ENCODE results near the gene FOXRED2.

FOXRED2 gene

DNA sequence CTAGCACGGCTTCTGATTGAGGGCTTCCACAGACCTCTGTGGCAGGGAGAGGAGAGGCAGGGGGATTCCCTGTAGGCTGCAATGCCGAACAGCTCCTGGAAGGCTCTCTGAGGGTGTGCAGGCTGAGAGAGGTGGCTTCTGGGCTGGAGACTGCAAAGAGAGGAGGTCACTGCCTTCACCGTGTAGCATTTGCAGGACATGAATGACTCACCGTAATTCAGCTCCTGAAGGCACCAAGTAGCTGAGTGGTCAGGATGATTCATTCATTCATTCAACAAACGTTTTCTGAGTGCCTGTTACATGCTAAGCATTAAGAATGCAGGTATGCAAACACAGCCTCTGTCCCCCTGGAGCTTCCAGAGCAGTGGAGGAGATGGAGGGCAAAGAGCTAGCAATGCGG is 40.1 kb upstream of the FOXRED2 start:
- POLR2A ChIA-PET: no interaction called here
- CTCF ChIA-PET: interaction anchor here (0.9 to 5.6 kb wide), 15 partner anchors 10 to 497 kb away, joined by 3 to 35 read pairs (median 5); partner anchors contain the start of genes IFT27 and NCF4
- no peak for TF ChIP-seq CTCF (IDR thresholded peaks at IDR 0.05; ENCODE audit: control extremely low read depth, extremely low read depth, low read depth, missing control alignments)
- DNase-seq (ENCODE audit: extremely low spot score): no peak

DNA sequence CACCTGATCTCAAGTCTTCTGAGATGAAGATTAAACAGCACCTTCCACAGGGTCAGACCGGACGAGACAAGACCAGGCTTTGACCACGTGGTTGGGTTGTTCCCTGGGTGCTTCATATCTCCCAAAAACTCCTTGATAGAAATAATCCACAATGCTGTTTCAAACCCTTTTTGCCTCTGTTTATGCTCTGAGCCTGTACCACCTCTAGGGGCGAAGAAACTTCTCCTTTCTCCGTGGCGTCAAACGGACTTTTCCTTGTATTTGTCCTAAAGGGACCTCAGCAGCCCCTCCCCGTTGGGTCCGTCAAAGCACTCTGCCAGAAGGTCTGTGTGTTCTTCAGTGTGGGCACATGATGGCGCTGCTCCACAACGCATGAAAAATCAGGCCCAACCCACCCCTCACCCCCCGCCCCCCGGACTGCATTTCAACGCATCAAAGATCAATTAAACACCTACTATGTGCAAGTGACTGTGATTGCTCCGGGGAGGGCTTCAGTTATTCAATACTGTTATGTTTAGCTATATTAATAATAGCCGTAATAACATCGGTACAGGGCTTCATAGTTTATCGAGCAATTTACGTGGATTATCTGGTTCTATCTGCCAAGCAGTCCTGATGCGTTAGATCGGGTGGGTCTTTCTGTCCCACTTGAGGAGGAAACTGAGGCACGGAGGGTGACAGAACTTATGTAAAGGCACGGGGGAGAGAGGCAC is 39.4 kb upstream of the FOXRED2 start:
- ChIA-PET CTCF (interaction anchor here (0.9 to 5.6 kb wide), 14 partner anchors 10 to 498 kb away, joined by 3 to 35 read pairs (median 6); partner anchors contain the start of genes IFT27 and NCF4), POLR2A (no interaction called here)
- peak; percentile 65 for DNase-seq (ENCODE audit: extremely low spot score)
- TF ChIP-seq CTCF (IDR thresholded peaks at IDR 0.05; ENCODE audit: control extremely low read depth, extremely low read depth, low read depth, missing control alignments): peak; percentile 58

DNA sequence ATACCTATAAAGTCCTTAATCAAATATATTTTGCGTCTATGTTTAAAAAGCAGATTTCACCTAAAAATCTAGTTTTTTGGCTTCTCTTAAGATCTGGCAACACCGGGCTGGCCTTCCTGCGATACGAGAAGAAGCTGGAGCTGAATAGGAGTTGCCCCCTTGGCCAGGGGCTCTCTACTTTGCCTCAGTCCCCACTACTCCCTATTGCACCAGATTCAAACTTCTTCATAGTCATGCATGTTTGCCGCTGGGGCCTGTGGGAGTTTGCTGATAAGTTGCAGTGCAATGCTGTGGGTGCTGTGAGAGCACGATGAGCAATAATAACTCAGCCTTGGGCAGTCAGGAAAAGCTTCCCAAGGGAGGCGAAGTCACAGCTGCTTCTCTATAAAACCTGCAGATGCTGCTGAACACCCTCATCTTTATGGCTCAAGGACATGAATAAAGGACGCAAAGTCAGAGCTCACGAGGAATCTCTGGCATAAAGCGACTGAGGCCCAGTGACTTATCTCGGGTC is 37.3 kb upstream of the FOXRED2 start:
- ChIA-PET CTCF (interaction anchor here (0.9 to 5.6 kb wide), 4 partner anchors 159 to 433 kb away, joined by 3 to 35 read pairs (median 6); partner anchors contain the start of gene CACNG2), POLR2A (no interaction called here)
- no peak for TF ChIP-seq CTCF (IDR thresholded peaks at IDR 0.05; ENCODE audit: control extremely low read depth, extremely low read depth, low read depth, missing control alignments)
- no peak for DNase-seq (ENCODE audit: extremely low spot score)

DNA sequence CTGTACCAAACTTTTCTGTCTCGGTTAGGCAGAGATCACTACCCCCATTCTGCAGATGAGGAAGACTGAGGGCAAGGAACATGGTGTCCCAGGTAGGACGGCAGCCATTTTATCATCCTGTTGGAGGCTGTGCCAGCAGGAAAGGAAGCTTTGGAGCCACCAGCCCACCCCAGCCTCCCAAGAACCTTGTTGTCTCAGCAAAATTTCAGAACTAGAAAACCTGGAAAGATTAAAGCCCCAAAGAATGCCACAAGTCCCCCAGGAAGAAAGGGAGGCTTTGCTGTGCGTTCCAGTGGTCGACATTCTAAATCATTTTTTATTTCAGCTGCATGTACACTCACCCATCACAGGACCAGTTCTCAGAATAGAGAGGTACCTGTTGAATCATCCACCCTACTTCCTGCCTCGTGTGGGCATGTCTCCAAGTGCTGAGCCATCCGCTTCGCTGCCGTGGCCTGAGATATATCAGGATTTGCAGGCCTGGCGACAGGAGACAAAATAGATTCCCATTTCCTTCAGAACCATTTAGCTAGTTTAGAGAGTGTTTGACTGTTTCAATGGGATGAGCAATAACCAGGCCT is 35.1 kb upstream of the FOXRED2 start:
- ChIA-PET CTCF (interaction anchor here (1.4 to 2.3 kb wide), 2 partner anchors 13 to 234 kb away, joined by 3 to 8 read pairs; partner anchors contain the start of genes EIF3D and IFT27), POLR2A (no interaction called here)
- TF ChIP-seq CTCF (IDR thresholded peaks at IDR 0.05; ENCODE audit: control extremely low read depth, extremely low read depth, low read depth, missing control alignments): no peak
- no peak for DNase-seq (ENCODE audit: extremely low spot score)

DNA sequence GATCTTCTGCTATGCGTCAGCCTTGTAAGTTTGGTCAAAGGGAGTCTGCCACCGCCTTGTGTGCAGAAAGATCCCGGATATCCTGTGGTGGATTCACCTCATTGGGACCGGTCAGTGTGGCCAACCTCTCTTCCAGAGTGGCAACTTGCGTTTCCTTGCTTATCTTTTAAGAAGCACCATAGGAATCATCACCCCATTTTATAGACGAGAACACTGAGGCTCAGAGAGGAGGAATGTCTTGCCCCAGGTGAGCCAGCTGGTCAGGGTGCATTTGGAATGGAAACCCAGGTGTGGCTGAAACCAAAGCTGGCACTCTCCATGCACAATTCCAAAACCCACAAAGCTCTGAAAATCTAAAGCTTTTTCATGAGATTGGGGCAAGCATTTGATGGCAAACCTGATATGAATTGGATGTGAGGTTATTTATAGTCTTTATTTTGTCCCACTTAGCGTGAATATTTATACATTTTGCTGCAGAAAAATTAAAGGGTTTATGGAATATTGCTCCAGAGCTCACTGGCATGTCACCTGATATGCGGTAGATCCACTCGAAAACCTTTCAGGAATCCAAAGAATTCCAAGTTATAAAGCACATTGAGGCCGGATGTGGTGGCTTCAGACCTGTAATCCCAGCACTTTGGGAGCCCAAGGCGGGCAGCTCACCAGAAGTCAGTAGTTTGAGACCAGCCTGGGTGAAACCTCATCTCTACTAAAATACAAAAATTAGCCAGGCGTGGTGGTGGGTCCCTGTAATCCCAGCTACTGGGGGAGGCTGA is 34.2 kb upstream of the FOXRED2 start:
- POLR2A ChIA-PET: no interaction called here
- no peak for DNase-seq (ENCODE audit: extremely low spot score)
- no peak for TF ChIP-seq CTCF (IDR thresholded peaks at IDR 0.05; ENCODE audit: control extremely low read depth, extremely low read depth, low read depth, missing control alignments)
- CTCF ChIA-PET: interaction anchor here (1.4 to 2.3 kb wide), 2 partner anchors 12 to 235 kb away, joined by 3 to 8 read pairs; partner anchors contain the start of genes EIF3D and IFT27

DNA sequence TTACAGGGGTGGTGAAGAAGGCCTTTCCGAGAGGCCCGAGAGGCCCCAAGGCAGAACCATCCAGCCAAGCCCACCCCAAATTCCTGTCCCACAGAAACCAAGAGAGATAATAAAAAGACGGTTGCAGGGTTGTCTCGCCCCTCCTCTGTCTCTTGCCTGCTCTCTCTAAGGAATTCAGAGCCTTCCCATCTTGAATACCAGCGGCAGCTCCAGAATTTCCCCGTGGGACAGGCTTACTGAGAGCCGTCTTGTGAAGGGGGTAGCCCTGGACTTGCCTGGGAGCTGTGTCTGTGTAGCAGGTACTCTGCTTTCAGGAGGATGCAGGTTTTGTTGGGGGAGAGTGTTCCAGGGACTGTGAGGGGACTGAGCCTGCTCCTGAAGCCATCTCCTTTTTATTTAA is 31.7 kb upstream of the FOXRED2 start:
- TF ChIP-seq CTCF (IDR thresholded peaks at IDR 0.05; ENCODE audit: control extremely low read depth, extremely low read depth, low read depth, missing control alignments): no peak
- ChIA-PET CTCF (no interaction called here), POLR2A (no interaction called here)
- DNase-seq (ENCODE audit: extremely low spot score): no peak

All from GM10248 (cell line).